Measurements from ENCODE around the gene FAHD1.
"Not testable (repeated sequence)": the region's sequence is repeated elsewhere in the genome, so short reads cannot be mapped to it uniquely, and the experiment has no call there.

Gene FAHD1

GRCh38 chr16:1846416-1846815 is 19.4 kb downstream of the FAHD1 start:
- DNase-seq (ENCODE audit: low read depth) = no peak

GRCh38 chr16:1850981-1851380 is 24.0 kb downstream of the FAHD1 start:
- no peak for DNase-seq (ENCODE audit: low read depth)

GRCh38 chr16:1851793-1852192 is 24.8 kb downstream of the FAHD1 start:
- DNase-seq (ENCODE audit: low read depth) = no peak

- DNase-seq (ENCODE audit: low read depth) = no peak
Measured at GRCh38 chr16:1857433-1858097, 30.6 kb downstream of the FAHD1 start.

- DNase-seq (ENCODE audit: low read depth) = no peak
Measured at GRCh38 chr16:1858189-1858865, 31.3 kb downstream of the FAHD1 start.

- DNase-seq (ENCODE audit: low read depth) = no peak
Measured at GRCh38 chr16:1859650-1860049, 32.6 kb downstream of the FAHD1 start.

GRCh38 chr16:1861730-1862129 is 34.7 kb downstream of the FAHD1 start:
- no peak for DNase-seq (ENCODE audit: low read depth)

- no peak for DNase-seq (ENCODE audit: low read depth)
Measured at GRCh38 chr16:1862394-1862793, 35.4 kb downstream of the FAHD1 start.

- peak; percentile 14 for DNase-seq (ENCODE audit: low read depth)
Measured at GRCh38 chr16:1863681-1864460, 36.9 kb downstream of the FAHD1 start.

- no peak for DNase-seq (ENCODE audit: low read depth)
Measured at GRCh38 chr16:1865902-1866690, 39.1 kb downstream of the FAHD1 start.

- DNase-seq (ENCODE audit: low read depth) = peak; percentile 5
Measured at GRCh38 chr16:1870365-1871082, 43.5 kb downstream of the FAHD1 start.

GRCh38 chr16:1871974-1872635 is 45.1 kb downstream of the FAHD1 start, which contains the start of gene MEIOB:
Gene MEIOB, minus strand, starts transcription at chr16:1872164. Its CDS starts 3,989 bp downstream, at chr16:1868175.
- DNase-seq (ENCODE audit: low read depth) = no peak

GRCh38 chr16:1874854-1875253 is 47.8 kb downstream of the FAHD1 start:
- no peak for DNase-seq (ENCODE audit: low read depth)

- DNase-seq (ENCODE audit: low read depth) = not testable (repeated sequence)
Measured at GRCh38 chr16:1876066-1876465, 49.1 kb downstream of the FAHD1 start.

- DNase-seq (ENCODE audit: low read depth) = no peak
Measured at GRCh38 chr16:1876468-1876867, 49.5 kb downstream of the FAHD1 start.

GRCh38 chr16:1877089-1877488 is 50.1 kb downstream of the FAHD1 start:
- DNase-seq (ENCODE audit: low read depth) = no peak

- no peak for DNase-seq (ENCODE audit: low read depth)
Measured at GRCh38 chr16:1877804-1878203, 50.8 kb downstream of the FAHD1 start.

- DNase-seq (ENCODE audit: low read depth) = no peak
Measured at GRCh38 chr16:1878256-1878655, 51.2 kb downstream of the FAHD1 start.
